GM23338 (cell line): ENCODE results near the gene UBE2D3. TPM values are rescaled to one million over a fixed set of nuclear protein-coding genes. Genes with fewer than 3 reads are reported as not detected.

Source experiments
- ATAC-seq: fragments of 200-7000 bp; cut with Tn5 transposase; 3 replicates; pipeline ENCODE4 v1.9.1; 2020
- DNase-seq: peaks from one replicate; pipeline ENCODE4 v3.0.0-alpha.2; 2015; ENCODE audit warnings: low spot score
- H2AFZ ChIP-seq: fragments of 200-600 bp; sonication (generic); 2 replicates; pipeline ENCODE4 v1.8.0; 2016; ENCODE audit warnings: antibody characterized with exemption, mild to moderate bottlenecking, moderate library complexity
- H3F3A ChIP-seq: fragments of 200-600 bp; sonication (generic); replicated peaks from 2 replicates; pipeline ENCODE4 v1.8.0; 2017; ENCODE audit warnings: antibody characterized with exemption, mixed run types, low read depth
- H3K27ac ChIP-seq: fragments of 200-600 bp; sonication (generic); 2 replicates; pipeline ENCODE4 v1.6.1; 2016; ENCODE audit warnings: low read depth
- H3K27me3 ChIP-seq: fragments of 200-600 bp; sonication (generic); 2 replicates; pipeline ENCODE4 v1.8.0; 2016; ENCODE audit warnings: mild to moderate bottlenecking, mixed run types, moderate library complexity; ENCODE audit not compliant: insufficient read depth
- H3K36me3 ChIP-seq: fragments of 200-600 bp; sonication (generic); 2 replicates; pipeline ENCODE4 v1.8.0; 2016; ENCODE audit warnings: mild to moderate bottlenecking; ENCODE audit not compliant: insufficient read depth
- H3K4me1 ChIP-seq: fragments of 200-600 bp; sonication (generic); 2 replicates; pipeline ENCODE4 v1.8.0; 2016; ENCODE audit warnings: mild to moderate bottlenecking, moderate library complexity; ENCODE audit not compliant: insufficient read depth
- H3K4me2 ChIP-seq: fragments of 200-600 bp; sonication (generic); 2 replicates; pipeline ENCODE4 v1.7.1; 2017; ENCODE audit warnings: mixed run types
- H3K4me3 ChIP-seq: fragments of 200-600 bp; sonication (generic); 2 replicates; pipeline ENCODE4 v1.6.1; 2016; ENCODE audit warnings: mixed run types
- H3K79me2 ChIP-seq: fragments of 200-600 bp; sonication (generic); replicated peaks from 2 replicates; pipeline ENCODE4 v1.8.0; 2017; ENCODE audit warnings: mild to moderate bottlenecking; ENCODE audit not compliant: insufficient read depth
- H3K9me2 ChIP-seq: fragments of 200-600 bp; sonication (generic); 2 replicates; pipeline ENCODE4 v1.8.0; 2017; ENCODE audit not compliant: insufficient read depth
- H4K20me1 ChIP-seq: fragments of 200-600 bp; sonication (generic); replicated peaks from 2 replicates; pipeline ENCODE4 v1.8.0; 2017; ENCODE audit warnings: mild to moderate bottlenecking; ENCODE audit not compliant: insufficient read depth
- H3K27ac Mint-ChIP-seq: 2 replicates; pipeline ENCODE4 v1.8.0; 2020; ENCODE audit warnings: inconsistent platforms, mild to moderate bottlenecking, moderate library complexity, mixed read lengths
- H3K27me3 Mint-ChIP-seq: 3 replicates; pipeline ENCODE4 v1.8.0; 2022; ENCODE audit warnings: low read depth, mild to moderate bottlenecking, moderate library complexity, mixed read lengths, inconsistent platforms; ENCODE audit not compliant: insufficient read depth, poor library complexity
- H3K36me3 Mint-ChIP-seq: 3 replicates; pipeline ENCODE4 v1.8.0; 2021; ENCODE audit warnings: low read depth, mild to moderate bottlenecking, inconsistent platforms, moderate library complexity, mixed read lengths
- H3K4me1 Mint-ChIP-seq: 3 replicates; pipeline ENCODE4 v1.8.0; 2020; ENCODE audit warnings: mild to moderate bottlenecking, inconsistent platforms, mixed read lengths
- H3K4me3 Mint-ChIP-seq: 3 replicates; pipeline ENCODE4 v1.8.0; 2021; ENCODE audit warnings: moderate library complexity, mild to moderate bottlenecking, inconsistent platforms, mixed read lengths
- H3K9me3 Mint-ChIP-seq: 3 replicates; pipeline ENCODE4 v1.8.0; 2020; ENCODE audit warnings: moderate library complexity, mild to moderate bottlenecking, inconsistent platforms, mixed read lengths
- CTCF ChIP-seq, 2 experiments: fragments of 200-600 bp in 1 of 2; sonication (generic) in 1 of 2; conservative IDR thresholded peaks; 2 replicates each; pipeline versions ENCODE4 v1.5.1 to v1.6.1; 2016 to 2017; ENCODE audit warnings: antibody characterized with exemption in 2 of 2, low read depth in 2 of 2, mild to moderate bottlenecking in 2 of 2, moderate library complexity in 1 of 2
- ETS1 ChIP-seq: IDR thresholded peaks from 2 replicates; pipeline ENCODE4 v1.6.1; 2016; ENCODE audit warnings: antibody characterized with exemption
- JUNB ChIP-seq: IDR thresholded peaks from one replicate; pipeline ENCODE4 v1.6.1; 2016; ENCODE audit warnings: antibody characterized with exemption; ENCODE audit not compliant: unreplicated experiment
- NANOG ChIP-seq: IDR thresholded peaks from 2 replicates; pipeline ENCODE4 v1.6.1; 2016; ENCODE audit warnings: antibody characterized with exemption, borderline replicate concordance
- ZNF114 ChIP-seq: fragments of 250-450 bp; sonication (Bioruptor Pico); IDR thresholded peaks from 2 replicates; pipeline ENCODE4 v1.5.0; 2020; ENCODE audit warnings: mild to moderate bottlenecking, moderate library complexity
- ZNF462 ChIP-seq: fragments of 250-450 bp; sonication (Bioruptor Pico); IDR thresholded peaks from 2 replicates; pipeline ENCODE4 v1.5.0; 2020; ENCODE audit warnings: mild to moderate bottlenecking, moderate library complexity
- polyA plus RNA-seq: library from polyadenylated mRNA; unstranded; fragments of >200 nt; fragmentation: Nextera tagmentation; extraction: Ambion mirVana; gene quantifications from 2 replicates; pipeline ENCODE4 v1.2.1, GENCODE V29; 2016
- total RNA-seq: library from RNA; depleted of rRNA; stranded (reverse); fragments of >200 nt; shearing (Covaris generic); gene quantifications from 2 replicates; pipeline ENCODE4 v1.2.3, GENCODE V29; 2014

Gene UBE2D3
- total and polyA plus RNA-seq, 2 experiments from 2014 or later, result 250 to 498 TPM

- no peaks in the 10 kb centered on the region for H3K4me1 Mint-ChIP-seq
- Histone ChIP-seq H3K9me2 (0 out of 2 replicates have a peak, but pooled peaks cover 5% of the 10 kb centered on the region), H3F3A (no peaks in the 10 kb centered on the region), H4K20me1 (no peaks in the 10 kb centered on the region; the same call in none of the 2 replicates), H3K4me3 (no peak overlapping the region), H3K4me2 (no peak overlapping the region), H2AFZ (no peak overlapping the region), H3K79me2 (no peaks in the 10 kb centered on the region; the same call in 1 of the 2 replicates), H3K36me3 (no peaks in the 10 kb centered on the region), H3K27ac (no peak overlapping the region), H3K4me1 (no peaks in the 10 kb centered on the region), H3K27me3 (no peaks in the 10 kb centered on the region)
- no peak overlapping the region for H3K4me3 Mint-ChIP-seq
- peaks cover 7% of the 10 kb centered on the region; the same call in 2 of the 3 replicates for H3K36me3 Mint-ChIP-seq
- no peak for TF ChIP-seq ZNF114 (CRISPR knock-in tag)
- TF ChIP-seq JUNB, result no peak
- no peak for TF ChIP-seq ETS1
- TF ChIP-seq NANOG, result no peak
- no peak for TF ChIP-seq CTCF (conservative IDR thresholded peaks at IDR 0.05; ENCODE audit: low read depth in 2 of 2)
- no peaks in the 10 kb centered on the region for H3K9me3 Mint-ChIP-seq
- ATAC-seq (no peak), DNase-seq (no peak)
- peaks cover 10% of the 10 kb centered on the region for H3K27me3 Mint-ChIP-seq
- no peak overlapping the region for H3K27ac Mint-ChIP-seq
These were observed 16.6 kb upstream of the UBE2D3 start for GRCh38 chr4:102843938-102844337.

- Mint-ChIP-seq H3K9me3 (no peaks in the 10 kb centered on the region), H3K27ac (no peak overlapping the region), H3K4me3 (no peak overlapping the region), H3K27me3 (peaks cover 10% of the 10 kb centered on the region), H3K4me1 (no peaks in the 10 kb centered on the region), H3K36me3 (peaks cover 4% of the 10 kb centered on the region; the same call in 1 of the 3 replicates)
- no peak overlapping the region for H3K4me3 ChIP-seq
- DNase-seq (no peak), ATAC-seq (no peak)
- no peaks in the 10 kb centered on the region for H3K27me3 ChIP-seq
- H3K4me2 ChIP-seq, result no peak overlapping the region
- H3K4me1 ChIP-seq, result no peaks in the 10 kb centered on the region
- no peaks in the 10 kb centered on the region for H3K36me3 ChIP-seq
- 0 out of 2 replicates have a peak, but pooled peaks cover 5% of the 10 kb centered on the region for H3K9me2 ChIP-seq
- no peak for TF ChIP-seq ZNF462 (CRISPR knock-in tag)
- no peaks in the 10 kb centered on the region; the same call in none of the 2 replicates for H4K20me1 ChIP-seq
- no peak overlapping the region for H3K27ac ChIP-seq
- H3K79me2 ChIP-seq, result no peaks in the 10 kb centered on the region; the same call in 1 of the 2 replicates
- no peak overlapping the region for H2AFZ ChIP-seq
- H3F3A ChIP-seq, result no peaks in the 10 kb centered on the region
These were observed 15.9 kb upstream of the UBE2D3 start for GRCh38 chr4:102843273-102843672.
